ENCODE results near the gene IKZF4. TPM values are rescaled to one million over a fixed set of nuclear protein-coding genes. Genes with fewer than 3 reads are reported as not detected.
"Not testable (repeated sequence)": the region's sequence is repeated elsewhere in the genome, so short reads cannot be mapped to it uniquely, and the experiment has no call there.

The IKZF4 gene
- total RNA-seq, 2 donors from 2014 or later = 2.6 to 3.9 TPM

DNA sequence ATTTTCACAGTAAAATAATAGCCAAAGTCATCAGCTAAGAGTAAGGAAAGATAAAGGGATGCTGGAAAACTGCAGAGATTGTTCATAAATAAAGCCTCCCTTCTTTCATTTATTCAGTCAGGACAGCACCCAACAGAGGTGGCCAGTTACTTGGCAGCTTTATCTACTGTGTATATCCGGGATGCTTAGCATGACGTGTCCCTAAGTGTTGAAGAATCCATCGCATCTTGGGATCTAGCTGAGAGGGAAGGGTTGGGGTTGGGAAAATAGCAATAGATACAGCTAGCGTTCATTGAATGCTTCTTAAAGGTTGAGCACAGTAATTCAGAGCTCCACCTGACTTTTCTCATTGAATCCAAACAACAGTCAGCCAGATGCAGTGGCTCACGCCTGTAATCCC is 53.6 kb downstream of the IKZF4 start:
- H3K27me3 ChIP-seq = no peaks in the 10 kb centered on the region
- no peak for DNase-seq (ENCODE audit: low spot score)
- no peaks in the 10 kb centered on the region for H3K9me3 ChIP-seq
- H3K4me3 ChIP-seq = no peak overlapping the region
- no peaks in the 10 kb centered on the region for H3K36me3 ChIP-seq
- TF ChIP-seq, protein P1, sequence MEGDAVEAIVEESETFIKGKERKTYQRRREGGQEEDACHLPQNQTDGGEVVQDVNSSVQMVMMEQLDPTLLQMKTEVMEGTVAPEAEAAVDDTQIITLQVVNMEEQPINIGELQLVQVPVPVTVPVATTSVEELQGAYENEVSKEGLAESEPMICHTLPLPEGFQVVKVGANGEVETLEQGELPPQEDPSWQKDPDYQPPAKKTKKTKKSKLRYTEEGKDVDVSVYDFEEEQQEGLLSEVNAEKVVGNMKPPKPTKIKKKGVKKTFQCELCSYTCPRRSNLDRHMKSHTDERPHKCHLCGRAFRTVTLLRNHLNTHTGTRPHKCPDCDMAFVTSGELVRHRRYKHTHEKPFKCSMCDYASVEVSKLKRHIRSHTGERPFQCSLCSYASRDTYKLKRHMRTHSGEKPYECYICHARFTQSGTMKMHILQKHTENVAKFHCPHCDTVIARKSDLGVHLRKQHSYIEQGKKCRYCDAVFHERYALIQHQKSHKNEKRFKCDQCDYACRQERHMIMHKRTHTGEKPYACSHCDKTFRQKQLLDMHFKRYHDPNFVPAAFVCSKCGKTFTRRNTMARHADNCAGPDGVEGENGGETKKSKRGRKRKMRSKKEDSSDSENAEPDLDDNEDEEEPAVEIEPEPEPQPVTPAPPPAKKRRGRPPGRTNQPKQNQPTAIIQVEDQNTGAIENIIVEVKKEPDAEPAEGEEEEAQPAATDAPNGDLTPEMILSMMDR (IDR thresholded peaks at IDR 0.05) = no peak
- no peak overlapping the region for H3K27ac ChIP-seq
- H3K4me1 ChIP-seq = peaks cover 0 to 3% of the 10 kb centered on the region in 2 donors

DNA sequence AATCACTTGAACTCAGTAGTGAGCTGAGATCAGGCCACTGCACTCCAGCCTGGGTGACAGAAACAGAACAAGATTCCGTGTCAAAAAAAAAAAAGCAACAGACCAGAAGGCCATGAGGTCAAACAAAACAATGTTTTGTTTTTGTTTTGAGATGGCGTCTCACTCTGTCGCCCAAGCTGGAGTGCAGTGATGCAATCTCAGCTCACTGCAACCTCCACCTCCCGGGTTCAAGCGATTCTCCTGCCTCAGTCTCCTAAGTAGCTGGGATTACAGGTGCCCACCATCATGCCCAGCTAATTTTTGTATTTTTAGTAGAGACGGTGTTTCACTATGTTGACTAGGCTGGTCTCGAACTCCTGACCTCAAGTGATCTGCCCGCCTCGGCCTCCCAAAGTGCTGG is 57.1 kb downstream of the IKZF4 start:
- not testable (repeated sequence) for H3K36me3 ChIP-seq, H3K9me3 ChIP-seq

DNA sequence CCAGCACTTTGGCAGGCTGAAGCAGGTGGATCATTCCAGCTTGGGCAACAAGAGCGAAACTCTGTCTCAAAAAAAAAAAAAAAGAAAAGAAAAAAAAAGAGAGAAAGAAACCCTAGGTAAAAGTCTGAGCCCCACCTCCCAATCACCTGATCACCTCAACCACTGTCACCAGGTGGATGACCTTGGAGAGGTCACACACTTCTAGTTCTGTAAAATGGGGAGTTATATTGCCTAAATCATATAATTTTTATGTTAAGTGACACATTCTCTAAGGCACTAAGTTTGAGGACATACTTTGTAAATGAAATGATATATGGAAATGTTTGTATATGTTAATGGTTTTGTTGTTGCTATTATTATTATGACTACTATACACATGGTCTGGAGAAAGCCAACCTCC is 57.6 kb downstream of the IKZF4 start:
- TF ChIP-seq, protein P1 (IDR thresholded peaks at IDR 0.05) = no peak

More for the DNA sequence above, 57.1 kb downstream of the IKZF4 start:
- not testable (repeated sequence) for H3K27ac ChIP-seq; H3K27me3 ChIP-seq; H3K4me3 ChIP-seq; DNase-seq (ENCODE audit: low spot score)
- peaks cover 0 to 15% of the 10 kb centered on the region in 2 donors for H3K4me1 ChIP-seq

DNA sequence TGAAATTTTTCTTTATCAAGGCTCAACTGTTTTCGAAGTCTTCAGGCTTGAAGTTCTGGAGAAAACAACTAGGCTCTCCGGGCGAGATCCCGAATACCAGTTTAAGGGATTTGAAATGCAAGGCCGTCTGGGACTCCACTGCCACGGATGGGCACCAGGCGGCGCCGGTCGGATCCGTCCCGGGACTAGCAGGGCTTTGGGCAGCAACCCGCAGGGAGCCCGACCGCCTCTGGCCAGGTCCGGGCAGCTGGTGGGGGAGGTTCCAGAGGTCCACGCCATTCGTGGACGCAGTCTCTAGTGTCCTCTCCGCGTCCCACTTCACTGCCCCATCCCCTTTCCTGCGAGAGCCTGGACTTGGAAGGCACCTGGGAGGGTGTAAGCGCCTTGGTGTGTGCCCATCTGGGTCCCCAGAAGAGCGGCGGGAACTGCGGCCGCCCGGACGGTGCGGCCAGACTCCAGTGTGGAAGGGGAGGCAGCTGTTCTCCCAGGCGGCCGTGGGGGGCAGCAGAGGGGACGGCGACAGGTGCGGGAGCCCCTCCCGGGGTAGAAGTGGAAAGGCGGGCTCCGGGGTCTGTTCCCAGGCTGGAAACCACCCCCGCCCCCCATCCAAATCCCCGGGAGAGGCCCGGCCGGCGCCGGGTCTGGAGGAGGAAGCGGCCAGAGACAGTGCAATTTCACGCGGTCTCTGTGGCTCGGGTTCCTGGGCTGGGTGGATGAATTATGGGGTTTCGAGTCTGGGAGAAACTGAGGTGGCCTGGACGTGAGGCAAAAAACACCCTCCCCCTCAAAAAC is 58.3 kb downstream of the IKZF4 start:
- peak overlapping the region; percentile 34 to 56 for H3K27ac ChIP-seq
- no peaks in the 10 kb centered on the region for H3K36me3 ChIP-seq
- TF ChIP-seq, protein P1 (IDR thresholded peaks at IDR 0.05) = peak; percentile 74 to 76
- no peaks in the 10 kb centered on the region for H3K9me3 ChIP-seq
- peak; percentile 90 for DNase-seq (ENCODE audit: low spot score)
- H3K27me3 ChIP-seq = no peaks in the 10 kb centered on the region
- peaks cover 0 to 15% of the 10 kb centered on the region in 2 donors for H3K4me1 ChIP-seq
- peak overlapping the region; percentile 36 to 59 for H3K4me3 ChIP-seq

More for the DNA sequence above, 57.6 kb downstream of the IKZF4 start:
- H3K4me1 ChIP-seq = peaks cover 0 to 15% of the 10 kb centered on the region in 2 donors
- DNase-seq (ENCODE audit: low spot score) = no peak
- no peak overlapping the region for H3K27ac ChIP-seq
- H3K9me3 ChIP-seq = no peaks in the 10 kb centered on the region
- no peaks in the 10 kb centered on the region for H3K36me3 ChIP-seq
- no peak overlapping the region for H3K4me3 ChIP-seq
- no peaks in the 10 kb centered on the region for H3K27me3 ChIP-seq

DNA sequence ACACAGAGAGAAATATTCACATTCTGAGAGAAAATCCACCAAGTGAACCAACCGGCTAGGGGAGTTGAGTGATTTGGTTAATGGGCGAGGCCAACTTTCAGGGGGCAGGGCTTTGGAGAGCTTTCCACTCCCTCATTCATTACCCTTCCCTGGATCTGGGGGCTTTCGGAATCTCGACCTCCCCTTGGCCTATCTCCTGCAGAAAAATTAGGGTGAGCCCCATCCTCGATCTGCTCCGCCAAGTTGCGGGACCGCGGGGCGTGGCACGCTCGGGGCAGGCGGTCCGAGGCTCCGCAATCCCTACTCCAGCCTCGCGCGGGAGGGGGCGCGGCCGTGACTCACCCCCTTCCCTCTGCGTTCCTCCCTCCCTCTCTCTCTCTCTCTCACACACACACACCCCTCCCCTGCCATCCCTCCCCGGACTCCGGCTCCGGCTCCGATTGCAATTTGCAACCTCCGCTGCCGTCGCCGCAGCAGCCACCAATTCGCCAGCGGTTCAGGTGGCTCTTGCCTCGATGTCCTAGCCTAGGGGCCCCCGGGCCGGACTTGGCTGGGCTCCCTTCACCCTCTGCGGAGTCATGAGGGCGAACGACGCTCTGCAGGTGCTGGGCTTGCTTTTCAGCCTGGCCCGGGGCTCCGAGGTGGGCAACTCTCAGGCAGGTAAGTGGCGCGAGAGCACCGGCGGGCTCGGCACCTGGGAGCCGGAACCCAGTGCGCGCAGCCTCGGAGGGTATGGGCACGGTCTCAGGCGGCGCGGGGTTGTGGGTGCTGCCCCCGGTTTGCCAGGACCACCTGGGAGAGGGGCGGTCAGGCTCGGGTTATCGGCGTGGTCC is 59.1 kb downstream of the IKZF4 start, which contains the start of gene ERBB3:
TSS of gene ERBB3 (plus strand) at position 443 of the 833 bp plus-strand sequence. CDS start at position 579, 136 bp downstream.
- TF ChIP-seq, protein P1 (IDR thresholded peaks at IDR 0.05) = no peak
- H3K9me3 ChIP-seq = no peaks in the 10 kb centered on the region
- no peaks in the 10 kb centered on the region for H3K27me3 ChIP-seq
- peak within 1 kb of the TSS; percentile 36 to 59 for H3K4me3 ChIP-seq
- H3K36me3 ChIP-seq = no peaks in the 10 kb centered on the region
- DNase-seq (ENCODE audit: low spot score) = peak; percentile 78
- H3K27ac ChIP-seq = peak within 1 kb of the TSS; percentile 34 to 56
- H3K4me1 ChIP-seq = peaks cover 0 to 15% of the 10 kb centered on the region in 2 donors
